NCI-H226 (cell line): ENCODE data around the gene DISP2.
A peak's percentile ranks its signal among the peaks of the same experiment; 100 is the strongest.

Experiments
- DNase-seq: peaks from one replicate; pipeline ENCODE4 v3.0.0-alpha.2; 2015

The DISP2 gene

DNA sequence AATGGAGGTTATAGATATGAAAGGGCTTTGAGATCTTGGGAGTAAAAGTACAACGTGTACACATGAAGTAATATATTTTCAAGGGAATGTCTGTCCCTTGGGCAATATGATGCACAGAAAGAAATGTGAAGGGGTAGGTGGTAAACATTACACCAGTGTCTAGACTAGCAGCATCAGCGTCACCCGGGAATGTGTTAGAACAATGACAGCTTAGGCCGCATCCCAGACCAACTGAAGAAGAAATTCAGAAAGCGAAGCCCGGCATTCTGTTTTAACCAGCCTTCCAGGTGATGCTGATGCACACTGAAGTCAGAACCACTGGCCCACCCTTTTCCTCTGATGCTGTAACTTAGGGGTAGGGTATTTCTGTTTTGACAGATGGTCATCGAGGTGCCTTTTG is 28.2 kb upstream of the DISP2 start:
- DNase-seq: no peak

DNA sequence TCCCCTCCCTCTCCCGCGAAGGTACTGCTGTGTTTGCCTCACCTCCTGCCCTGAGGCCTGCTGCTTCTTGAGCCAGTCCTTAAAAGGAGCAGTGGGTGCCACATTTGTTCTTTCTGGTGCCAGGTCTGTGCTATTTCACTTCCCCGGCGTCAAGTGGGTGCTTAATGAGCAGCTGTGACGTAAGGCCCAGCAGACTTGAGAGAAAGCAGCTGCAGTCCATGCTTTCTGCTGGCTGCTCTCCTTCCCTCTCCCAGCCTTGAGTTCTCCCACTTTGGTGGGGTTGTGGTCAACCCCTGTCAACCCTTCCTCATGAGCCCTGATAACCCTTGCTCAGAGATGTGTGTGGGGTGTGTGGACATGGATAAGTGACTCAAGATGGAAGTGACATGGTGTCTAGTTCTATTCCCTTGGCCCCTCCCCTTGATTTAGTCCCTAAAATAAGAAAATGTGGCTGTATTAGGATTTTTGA is 27.6 kb upstream of the DISP2 start:
- no peak for DNase-seq

DNA sequence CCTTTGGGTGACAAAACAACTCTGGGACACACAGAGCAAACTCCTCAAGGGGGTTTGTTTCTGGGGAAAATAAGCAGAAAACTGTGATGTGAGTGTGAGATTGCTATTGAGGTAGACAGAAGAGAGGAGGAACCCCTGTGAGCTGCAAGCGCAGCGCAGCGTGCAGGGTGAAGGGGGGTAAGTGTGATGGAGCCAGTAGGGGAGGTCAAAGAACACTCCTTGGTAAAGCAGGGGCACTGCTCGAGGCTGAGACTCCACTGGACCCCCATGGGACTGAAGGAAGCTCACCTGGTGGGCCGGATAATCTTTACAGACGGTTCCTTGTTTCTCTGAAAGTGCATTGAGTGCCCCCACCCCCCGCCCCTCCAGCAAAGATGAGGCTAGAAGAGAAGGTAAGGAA is 27.0 kb upstream of the DISP2 start:
- no peak for DNase-seq

DNA sequence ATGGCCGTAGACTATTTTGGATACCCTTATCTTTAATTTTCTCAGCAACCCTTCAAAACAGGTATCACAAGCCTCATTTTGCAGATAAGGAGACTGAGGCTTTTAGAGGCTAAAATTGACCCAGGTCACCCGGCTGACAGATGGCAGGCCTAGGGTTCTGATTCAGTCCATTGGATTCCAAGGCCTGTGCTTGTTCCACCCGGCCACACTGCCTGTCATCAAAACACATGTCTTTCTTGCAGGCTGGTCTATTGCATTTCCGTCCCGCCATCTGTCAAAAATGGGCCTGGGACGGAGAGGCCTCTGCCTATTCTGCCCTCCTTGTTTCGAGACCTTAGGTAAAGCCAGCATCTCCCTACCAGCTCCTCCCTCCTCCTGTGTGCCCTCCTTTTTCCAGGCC is 26.4 kb upstream of the DISP2 start:
- no peak for DNase-seq

DNA sequence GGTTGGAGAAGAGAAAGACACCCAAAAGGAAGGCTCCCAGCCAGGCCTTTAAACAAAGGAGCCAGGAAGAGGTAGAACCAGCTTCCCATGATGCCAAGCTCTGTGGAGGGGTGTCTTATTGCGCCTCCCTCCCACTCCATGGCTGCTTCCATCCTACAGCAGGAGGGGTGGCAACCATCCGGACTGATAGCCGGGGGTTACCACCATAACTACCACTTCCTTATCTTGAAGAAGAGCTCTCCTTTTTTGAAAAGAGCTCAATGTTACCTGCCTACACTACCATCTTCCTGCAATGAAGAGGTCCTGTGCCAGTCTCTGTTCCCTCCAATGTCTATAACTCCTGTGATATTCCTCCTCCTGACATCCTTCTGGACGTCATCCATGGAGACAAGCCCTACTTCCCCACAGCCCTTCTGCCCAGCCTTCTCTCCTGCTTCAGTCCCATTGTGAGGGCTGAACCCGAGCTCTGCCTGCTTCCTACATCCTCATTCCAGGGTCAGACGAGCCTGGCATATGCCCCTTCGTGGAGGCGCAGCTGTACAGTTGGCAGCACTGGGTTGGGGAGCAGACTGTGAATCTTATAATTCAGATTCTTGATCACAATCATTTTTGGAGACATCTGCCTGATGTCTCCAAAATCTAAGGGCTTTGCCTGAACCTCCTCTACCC is 25.8 kb upstream of the DISP2 start:
- DNase-seq: no peak

DNA sequence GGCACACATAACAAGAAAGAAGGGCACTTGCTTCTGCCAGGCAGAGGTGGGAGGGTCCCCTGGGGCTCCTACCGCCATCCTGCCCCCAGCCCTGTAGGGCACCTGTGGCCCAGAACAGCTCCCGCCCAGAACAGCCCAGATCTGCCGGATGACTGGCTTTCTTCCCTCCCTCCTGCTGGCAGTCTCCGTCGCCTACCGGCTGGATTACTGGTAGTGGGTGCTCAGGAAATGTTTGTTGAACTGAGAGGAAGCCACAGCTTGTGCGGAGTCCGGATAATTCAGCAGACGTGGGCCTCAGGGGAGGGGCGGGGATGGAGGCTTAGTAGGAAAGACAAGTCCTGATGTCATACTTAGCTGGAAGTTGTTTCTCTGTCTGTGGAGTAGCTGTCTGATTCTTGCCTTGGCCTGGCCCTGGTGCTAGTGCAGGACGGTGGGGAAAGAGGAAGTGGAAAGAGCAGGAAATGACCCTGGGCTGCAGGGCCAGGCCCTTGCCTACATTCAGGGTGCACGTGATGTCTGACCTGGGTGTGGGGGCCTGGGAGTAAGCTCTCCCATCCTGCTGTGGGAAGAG is 24.0 kb upstream of the DISP2 start:
- no peak for DNase-seq

DNA sequence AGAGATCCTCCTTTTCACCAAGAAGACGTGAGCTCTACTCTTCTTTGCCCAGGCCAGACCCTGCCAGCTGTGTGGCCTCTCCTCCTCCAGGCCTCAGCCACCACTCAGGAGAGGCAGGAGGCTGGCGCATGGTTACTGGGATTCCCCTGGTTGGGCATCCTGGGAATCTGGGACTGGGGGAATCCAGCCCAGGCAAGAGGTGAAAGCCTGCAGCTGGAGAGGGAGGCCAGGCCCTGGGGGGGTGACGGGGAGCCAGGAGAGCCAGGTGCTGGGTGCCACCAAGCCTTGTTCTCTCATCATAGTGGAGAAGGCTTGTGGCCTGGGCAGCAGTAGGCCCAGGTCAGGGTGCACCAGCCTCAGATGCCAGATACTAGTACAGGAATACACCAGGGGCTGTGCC is 23.5 kb upstream of the DISP2 start:
- no peak for DNase-seq

DNA sequence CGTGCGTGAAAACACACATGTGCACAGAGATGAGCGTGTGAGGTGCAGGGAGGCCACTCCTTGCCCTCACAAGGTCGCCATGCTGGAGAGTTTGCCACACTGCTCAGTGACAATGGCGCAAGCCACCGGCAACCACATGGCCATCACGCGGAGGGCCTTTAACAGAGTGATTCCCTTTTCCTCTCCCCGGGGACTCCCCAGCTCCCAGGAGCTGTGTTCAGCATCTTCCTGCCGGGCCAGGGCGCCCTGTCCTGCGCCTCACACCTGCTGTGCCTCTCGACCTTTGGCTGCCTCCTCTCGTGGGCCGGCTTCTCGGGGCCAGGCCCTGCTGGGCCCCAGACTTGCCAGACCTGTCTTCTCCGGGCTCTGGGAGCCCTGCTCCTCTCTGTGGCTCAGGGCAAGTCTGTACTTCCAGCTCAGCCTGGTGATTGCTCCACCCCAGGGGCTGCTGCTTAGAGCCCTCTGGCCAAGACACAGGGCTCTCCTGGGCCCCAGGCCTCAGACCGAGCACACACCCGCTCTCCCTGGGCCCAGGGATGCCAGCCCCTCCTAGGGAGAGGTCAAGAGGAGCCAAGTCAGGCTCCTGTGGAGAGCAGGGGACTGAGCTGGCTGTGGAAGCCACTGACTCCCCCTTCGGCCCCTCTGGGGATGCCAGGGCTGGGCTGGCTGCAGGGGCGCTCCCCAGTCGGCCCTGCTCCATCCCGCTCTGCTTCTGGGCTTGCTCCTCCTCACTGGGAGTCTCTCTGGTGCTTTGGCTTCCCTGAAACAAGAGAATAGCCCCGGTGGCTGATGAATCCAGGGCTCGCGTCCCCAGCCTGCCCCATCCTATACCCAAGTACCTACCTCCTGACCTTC is 22.9 kb upstream of the DISP2 start:
- no peak for DNase-seq

DNA sequence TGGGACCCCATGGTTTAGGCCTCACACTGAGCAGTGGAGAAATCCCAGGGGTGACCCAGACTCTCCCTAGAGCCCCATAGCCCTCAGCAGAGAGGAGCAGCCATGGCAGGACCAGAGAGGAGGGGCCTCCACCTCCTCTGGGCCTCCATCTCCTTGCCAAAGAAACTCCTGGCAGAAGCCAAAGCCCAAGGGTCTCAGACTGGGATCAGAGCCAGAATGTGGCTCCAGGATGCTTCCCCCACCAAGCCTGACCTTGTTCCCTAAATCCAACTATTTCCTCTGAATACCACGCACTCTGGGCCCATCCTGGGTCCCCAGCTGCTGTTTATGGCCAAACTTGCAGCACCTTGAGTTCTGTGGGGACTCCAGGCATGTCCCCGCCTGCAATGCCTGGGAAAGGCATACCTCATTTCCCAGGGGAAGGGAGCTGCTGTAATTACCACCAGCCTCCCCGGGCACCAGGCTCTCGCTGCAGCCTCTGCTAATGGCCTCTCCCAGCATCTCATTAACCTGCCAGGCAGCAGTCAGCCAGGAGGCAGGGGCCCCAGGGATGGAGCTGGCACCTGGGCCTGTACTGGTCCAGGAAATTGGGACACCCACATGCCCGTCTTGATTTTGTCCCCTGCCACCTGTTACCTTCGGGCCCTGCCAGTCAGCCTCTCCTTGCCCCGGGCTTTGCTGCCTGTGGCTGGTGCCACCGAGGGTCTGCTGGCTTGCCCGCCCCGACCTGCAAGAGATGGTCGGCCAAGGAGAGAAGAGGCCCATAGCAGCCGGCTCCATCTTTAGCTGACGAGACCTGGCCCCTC is 21.9 kb upstream of the DISP2 start:
- DNase-seq: no peak

DNA sequence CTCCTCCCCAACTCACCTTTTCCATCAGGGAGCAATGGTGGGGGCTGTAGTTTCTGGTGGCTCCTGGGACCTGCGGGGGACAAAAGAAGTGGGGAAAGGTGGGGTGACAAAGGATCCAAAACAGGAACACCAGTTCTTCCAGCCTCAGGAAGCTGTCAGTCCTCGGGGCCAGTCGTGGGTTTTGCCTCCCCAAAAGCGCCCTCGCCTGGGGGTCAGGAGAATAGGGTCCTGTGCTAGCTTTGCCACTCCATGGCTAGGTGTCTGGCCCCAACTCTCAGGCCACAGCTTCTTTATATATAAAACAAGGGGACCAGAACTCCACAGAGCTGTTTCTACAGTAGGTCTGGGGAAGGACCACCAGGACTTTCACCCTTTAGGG is 21.3 kb upstream of the DISP2 start:
- no peak for DNase-seq

DNA sequence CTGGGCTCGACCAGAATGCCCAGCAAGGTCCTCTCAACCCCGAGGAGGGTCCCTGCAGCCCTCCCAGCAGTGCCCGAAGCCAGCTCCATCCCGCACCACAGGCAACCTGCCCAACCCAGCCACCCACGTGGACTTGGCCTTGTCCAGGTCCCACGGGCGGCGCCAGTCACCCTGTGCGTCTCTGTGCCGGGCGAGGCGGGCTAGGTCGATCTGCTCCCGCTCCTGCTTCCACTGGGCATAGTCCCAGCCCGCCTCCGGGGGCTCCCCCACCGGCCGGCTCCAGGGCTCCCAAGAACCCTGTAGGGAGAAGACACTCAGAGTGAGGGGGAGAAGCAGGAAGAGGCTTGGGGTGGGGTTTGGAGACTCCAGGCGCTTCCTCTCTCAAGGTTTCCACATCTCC is 20.4 kb upstream of the DISP2 start:
- DNase-seq: no peak

DNA sequence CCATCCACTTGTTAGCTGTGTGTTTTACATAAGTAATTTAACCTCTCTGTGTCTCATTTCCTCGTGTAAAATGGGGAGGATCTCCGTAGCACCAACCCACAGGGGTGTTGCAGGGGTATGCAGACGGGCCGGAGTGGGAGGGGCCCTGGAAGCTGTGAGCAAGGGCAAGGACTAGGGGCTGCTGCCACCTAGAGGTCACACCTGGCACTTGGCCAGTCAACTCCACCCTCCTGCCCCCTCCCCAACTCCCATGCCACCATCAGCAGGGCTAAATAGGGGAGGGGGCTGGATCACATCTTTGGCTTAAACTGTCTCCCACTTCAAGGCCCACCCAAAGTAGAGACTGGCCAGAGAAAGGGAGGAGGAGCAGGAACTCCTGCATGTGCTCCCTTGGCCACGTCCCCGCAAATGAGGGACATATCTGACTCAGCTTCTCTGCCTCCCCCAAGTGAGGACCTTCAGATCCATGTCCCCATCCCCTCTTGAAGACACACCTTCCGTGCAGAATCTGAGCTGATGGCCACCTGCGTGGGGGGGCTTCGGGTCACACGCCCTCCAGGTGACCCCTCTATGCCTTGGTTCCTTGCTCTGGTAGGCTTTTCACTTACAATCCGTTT is 19.9 kb upstream of the DISP2 start:
- no peak for DNase-seq

DNA sequence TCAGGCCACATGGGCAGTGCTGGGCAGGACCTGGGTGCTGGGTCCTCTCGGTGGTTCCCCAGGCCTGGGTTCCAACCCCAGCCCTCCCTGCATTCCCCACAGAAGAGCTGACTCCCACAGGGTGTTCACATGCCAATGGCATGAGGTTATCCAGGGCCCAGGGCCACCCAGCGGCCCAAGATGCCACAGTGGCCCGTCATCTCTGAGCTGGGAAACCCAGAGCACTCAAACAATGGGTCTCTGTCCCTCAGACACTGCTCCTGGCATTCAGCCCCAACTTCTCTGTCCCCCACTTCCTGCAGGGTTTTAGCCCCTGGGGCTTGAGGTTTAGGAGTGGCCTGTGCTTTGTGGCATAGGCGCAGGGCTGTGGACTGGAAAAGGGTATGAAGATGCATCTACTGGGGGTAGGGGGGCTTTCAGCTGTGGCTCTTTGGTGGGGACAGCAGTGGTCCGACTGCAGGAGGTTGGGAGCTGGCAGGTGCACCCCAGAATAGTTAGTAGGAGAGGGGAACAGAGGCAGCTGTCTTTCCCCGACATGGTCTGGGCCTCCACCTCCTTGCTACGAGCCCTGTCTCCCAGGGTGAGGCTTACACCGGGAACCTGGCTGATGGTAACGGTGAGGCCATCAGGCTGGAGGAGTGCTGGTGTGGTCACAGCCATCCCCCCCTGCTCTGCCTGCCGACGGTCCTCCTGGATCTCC is 18.9 kb upstream of the DISP2 start:
- DNase-seq: peak; percentile 82

DNA sequence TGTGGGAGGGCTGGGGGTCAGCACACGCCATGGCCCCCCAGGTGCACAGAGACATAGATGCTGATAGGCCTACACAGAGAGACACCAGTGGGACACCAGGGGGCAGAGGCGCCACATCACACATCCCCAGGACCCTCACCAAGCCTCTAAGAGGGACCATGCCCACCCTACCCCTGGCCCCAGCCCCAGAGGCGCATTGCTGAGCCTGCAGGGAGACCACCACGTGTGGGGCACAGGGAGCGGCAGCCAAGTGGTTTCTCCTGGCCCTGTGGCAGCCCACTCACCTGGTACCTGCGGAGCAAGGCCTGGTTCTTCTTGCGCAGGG is 18.4 kb upstream of the DISP2 start:
- DNase-seq: no peak

DNA sequence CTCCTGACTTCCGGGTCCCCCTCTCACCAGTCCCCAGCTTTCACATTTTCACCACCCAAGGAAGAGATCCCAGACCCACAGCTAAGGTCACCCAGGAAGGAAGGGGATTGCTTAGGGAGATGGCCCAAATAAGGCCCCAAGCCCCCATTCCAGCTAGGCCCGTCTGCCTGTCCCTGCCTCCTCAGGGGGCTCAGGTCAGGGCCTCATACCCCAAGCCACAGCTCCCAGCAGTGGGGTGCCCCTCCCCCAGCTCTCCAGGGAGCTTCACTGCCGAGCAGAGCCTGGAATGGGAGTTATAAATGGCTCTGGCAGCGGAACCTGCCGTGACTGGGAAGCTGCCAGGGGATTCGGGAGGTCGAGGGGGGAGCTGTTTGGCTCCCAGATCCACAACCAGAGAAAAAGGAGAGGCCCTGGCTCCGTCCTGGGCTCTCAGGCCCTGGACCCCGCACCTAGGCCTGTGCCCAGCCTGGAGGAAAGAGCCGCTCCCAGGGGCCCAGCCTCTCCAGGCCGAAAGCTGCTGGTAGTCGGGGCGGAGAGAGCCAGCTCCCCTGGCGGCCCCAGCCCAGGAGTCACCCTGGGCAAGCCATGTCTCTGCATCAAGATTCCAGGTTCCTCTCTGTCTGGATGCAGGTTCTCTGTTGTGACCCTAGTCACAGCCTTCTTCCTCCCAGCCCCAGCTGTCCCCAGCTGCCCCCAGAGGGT is 17.8 kb upstream of the DISP2 start:
- DNase-seq: peak; percentile 37

DNA sequence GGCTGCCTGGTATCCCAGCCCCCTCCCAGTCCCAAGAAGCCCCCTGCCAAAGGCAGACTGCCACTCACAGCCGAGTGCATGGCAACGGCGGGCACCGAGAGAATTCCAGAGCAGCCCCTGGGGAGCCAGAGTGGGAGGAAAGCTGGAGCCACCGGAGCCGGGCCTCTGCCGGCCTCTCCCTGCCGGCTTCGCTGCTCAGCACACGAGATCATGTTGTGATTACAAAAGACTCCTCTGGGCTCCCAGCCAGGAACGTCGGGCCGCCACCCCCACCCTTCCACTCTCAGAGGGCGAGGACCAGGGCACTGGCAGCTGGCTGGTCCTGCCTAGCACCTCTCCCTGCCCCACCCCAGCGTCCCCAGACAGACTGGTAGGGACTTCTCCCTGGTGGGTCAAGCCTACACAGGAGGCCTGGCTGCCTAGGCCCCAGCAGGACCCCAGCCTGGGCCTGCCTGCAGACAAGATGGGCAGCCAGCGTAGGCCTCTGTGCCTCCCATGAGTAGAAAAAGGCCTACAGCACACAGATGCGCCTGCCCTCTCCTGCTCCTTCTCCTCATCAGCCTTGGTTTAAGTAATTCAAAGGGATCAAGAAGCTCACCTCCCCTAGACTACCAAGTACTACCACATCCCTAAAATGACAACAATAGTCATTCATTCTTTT is 17.1 kb upstream of the DISP2 start, which contains the start of gene CCDC9B:
Gene CCDC9B, minus strand, starts transcription at position 200 of the 661 bp plus-strand sequence. Its CDS starts 120 bp downstream, at position 80.
- peak; percentile 69 for DNase-seq

DNA sequence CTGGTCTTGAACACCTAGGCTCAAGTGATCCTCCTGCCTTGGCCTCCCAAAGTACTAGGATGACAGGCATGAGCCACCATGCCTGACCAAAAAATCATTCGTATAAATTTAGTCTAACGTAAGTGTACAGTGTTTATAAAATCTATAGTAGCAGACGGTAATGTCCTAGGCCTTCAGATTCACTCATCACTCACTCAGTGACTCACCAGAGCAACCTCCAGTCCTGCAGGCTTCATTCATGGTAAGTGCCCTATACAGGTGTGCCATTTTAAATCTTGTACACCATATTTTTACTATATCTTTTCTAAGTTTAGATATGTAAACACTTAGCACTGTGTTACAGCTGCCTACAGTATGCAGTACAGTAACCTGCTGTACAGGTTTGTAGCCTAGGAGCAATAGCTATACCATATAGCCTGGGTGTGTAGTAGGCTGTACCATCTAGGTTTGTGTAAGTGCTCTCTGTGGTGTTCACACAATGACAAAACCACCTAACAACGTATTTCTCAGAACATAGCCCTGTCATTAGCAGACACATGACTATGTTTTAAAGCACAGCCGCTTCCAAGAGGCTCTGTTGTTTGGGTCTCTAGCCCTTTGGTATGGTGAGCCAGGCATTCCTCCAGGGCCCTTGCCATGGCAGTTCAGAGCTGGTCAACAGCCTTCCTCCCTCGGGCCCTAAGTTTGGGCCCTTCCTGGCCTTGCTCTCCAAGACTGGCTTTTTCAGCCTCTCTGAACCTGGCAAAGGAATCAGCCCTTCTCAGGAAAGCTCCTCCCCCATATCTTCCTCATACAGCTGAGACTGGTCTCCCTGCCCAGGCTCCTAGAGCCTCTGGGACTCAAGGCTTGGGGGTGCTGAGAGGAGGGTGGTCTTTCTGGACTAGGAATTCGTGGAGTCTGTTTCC is 15.4 kb upstream of the DISP2 start:
- no peak for DNase-seq

DNA sequence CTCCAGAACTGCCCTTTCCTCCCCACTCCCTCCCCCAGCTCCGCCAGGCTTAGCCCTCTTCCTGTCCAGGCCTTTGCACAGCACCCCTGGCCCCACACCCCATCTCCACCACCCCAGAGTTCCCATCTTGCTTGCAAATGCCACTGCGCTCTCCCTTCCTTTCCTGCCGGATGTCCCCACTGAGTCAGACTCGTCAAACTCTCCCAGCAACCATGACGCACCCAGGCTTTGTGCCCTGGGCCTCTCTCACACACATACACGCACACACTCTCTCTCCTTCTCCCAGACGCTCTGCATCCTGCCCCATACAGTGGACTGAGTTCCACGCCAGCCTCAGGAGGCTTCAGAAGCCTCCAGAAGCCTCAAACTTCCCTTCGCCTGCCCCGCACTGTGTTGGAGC is 14.5 kb upstream of the DISP2 start:
- DNase-seq: peak; percentile 78

DNA sequence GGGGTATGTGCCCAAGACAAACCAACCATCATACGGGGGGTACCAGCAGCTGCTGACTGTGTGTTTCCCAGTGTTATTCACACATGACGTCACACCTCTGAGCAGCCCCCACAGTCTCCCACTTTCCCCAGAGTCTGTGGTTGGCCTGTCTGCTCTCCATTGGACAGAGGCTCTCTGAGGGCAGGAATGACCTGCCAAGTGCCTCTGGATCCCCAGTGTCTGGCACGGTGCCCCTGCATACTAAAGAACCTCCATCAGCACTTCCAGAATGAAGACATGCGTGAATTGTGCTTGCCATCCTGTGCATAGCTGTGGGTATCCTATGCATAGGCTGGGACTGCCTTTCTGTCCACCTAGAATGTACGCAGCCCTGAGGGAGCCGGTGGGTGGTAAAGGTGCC is 13.8 kb upstream of the DISP2 start:
- DNase-seq: no peak

DNA sequence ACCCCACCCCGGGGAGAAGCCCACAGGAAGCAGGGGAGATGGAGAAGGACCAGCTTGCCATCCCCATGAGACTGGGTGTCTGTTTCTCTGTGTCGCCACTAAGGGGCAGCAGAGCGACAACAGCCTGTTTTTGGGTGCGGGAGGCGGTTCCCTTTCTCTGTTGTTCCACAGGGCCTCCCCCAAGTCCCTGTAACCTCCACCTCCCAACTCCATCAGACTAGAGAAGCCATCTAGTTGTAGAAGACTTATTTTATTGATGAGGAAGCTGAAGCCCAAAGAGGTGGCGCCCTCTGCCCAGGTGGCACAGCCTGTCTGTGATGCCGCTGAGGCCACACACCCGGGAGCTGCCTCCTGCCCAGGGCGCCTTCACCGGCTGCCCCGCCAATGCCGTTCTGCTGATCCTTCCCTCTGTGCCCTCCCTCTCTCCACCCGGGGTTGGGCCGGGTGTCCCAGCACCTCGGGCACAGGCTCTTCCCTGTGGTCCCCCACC is 13.3 kb upstream of the DISP2 start:
- DNase-seq: no peak
